Measurements from ENCODE around the gene FAM83D. TPM values are rescaled to one million over a fixed set of nuclear protein-coding genes. Genes with fewer than 3 reads are reported as not detected.
"Not testable (repeated sequence)": the region's sequence is repeated elsewhere in the genome, so short reads cannot be mapped to it uniquely, and the experiment has no call there.

Gene FAM83D
- polyA plus RNA-seq, 10 donors, result 4.8 to 13.4 (median 8.1) TPM

- DNase-seq, result peak; percentile 9 to 30 (median 29)
These were observed 6.4 kb downstream of the FAM83D start for GRCh38 chr20:38932457-38933120.

- no peak for DNase-seq
These were observed 8.3 kb downstream of the FAM83D start for GRCh38 chr20:38934530-38934929.

- DNase-seq, result no peak
These were observed 9.1 kb downstream of the FAM83D start for GRCh38 chr20:38935285-38935684.

- DNase-seq, result no peak
These were observed 9.8 kb downstream of the FAM83D start for GRCh38 chr20:38935967-38936407.

- DNase-seq, result no peak
These were observed 10.8 kb downstream of the FAM83D start for GRCh38 chr20:38937000-38937399.

- DNase-seq, result no peak
These were observed 11.8 kb downstream of the FAM83D start for GRCh38 chr20:38937978-38938473.

- no peak for DNase-seq
These were observed 13.5 kb downstream of the FAM83D start for GRCh38 chr20:38939686-38940085.

- no peak for DNase-seq
These were observed 14.4 kb downstream of the FAM83D start for GRCh38 chr20:38940644-38941043.

- no peak for DNase-seq
These were observed 15.6 kb downstream of the FAM83D start for GRCh38 chr20:38941726-38942389.

- no peak for DNase-seq
These were observed 18.8 kb downstream of the FAM83D start for GRCh38 chr20:38945012-38945411.

GRCh38 chr20:38946836-38947235, 20.6 kb downstream of the FAM83D start:
- no peak for DNase-seq

GRCh38 chr20:38947931-38948362, 21.7 kb downstream of the FAM83D start:
- no peak for DNase-seq

- no peak for DNase-seq
These were observed 24.0 kb downstream of the FAM83D start for GRCh38 chr20:38950254-38950653.

GRCh38 chr20:38951611-38952010, 25.4 kb downstream of the FAM83D start:
- DNase-seq, result no peak

- no peak for DNase-seq
These were observed 25.9 kb downstream of the FAM83D start for GRCh38 chr20:38952153-38952552.

GRCh38 chr20:38953630-38954340, 27.6 kb downstream of the FAM83D start:
- DNase-seq, result no peak

- no peak for DNase-seq
These were observed 31.1 kb downstream of the FAM83D start for GRCh38 chr20:38957235-38957876.

GRCh38 chr20:38957915-38958485, 31.8 kb downstream of the FAM83D start:
- no peak for DNase-seq

- DNase-seq, result not testable (repeated sequence)
These were observed 34.0 kb downstream of the FAM83D start for GRCh38 chr20:38960187-38960687.

- DNase-seq, result no peak
These were observed 35.4 kb downstream of the FAM83D start for GRCh38 chr20:38961530-38962043.

Data from muscle of back (tissue), 11 donors.